Esophagus muscularis mucosa (tissue), 4 donors: ENCODE results near the gene TMEM126A.

Experiments
- EP300 ChIP-seq: sonication (generic); formaldehyde crosslinking; IDR thresholded peaks from one replicate; pipeline ENCODE4 v1.6.1; 2017; ENCODE audit warnings: antibody characterized with exemption
- POLR2A ChIP-seq: fragments of 450-650 bp; IDR thresholded peaks from one replicate; pipeline ENCODE4 v1.6.1; 2017; ENCODE audit warnings: antibody characterized with exemption, moderate library complexity, mild to moderate bottlenecking, low read depth
- POLR2AphosphoS5 ChIP-seq, 2 donors: sonication (generic); formaldehyde crosslinking; IDR thresholded peaks; one replicate each; pipeline ENCODE4 v1.6.1; 2017; ENCODE audit warnings: antibody characterized with exemption in 2 of 2
- TF ChIP-seq, protein P1 (sequence below), 3 experiments: fragments of 200-600 bp in 2 of 3; fragments of 450-650 bp in 1 of 3; sonication (generic) in 2 of 3; IDR thresholded peaks; one replicate each; pipeline ENCODE4 v1.5.1; 2017 to 2019; ENCODE audit warnings: antibody characterized with exemption in 3 of 3, mild to moderate bottlenecking in 2 of 3, moderate library complexity in 1 of 3

DNA sequence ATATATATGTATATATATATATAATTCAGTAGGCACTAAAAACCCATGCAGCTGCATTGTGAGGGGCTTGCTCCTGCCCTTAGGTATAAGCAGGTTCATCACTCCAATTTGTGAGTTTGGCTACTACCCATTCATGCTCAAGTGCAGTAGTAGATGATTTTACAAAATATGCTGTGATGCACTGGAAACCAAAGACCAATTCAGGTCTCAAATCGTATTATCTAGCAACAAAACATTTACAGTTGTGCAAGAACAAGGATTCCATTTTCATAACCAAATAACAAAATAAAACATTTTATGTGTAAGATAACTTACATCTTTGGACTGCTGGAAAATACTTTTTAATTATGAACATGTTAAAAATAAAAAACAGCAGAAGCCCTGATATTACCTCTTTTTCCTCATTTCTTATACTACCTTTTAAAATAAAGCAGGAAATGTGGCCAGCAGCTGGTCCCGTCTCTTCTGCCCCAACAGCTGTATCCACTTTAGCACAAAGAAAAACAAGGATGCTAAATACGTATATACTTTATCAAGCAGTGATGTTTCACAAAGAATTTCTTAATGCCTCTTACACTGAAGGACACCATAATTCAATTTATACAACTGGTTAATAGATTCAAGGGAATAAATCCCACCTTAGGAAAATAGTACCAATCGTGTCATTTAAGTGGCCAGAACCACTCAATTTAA lies 14.4 kb downstream of the TMEM126A start:
- TF ChIP-seq POLR2AphosphoS5 (IDR thresholded peaks at IDR 0.05) (no peak), POLR2A (no peak), EP300 (no peak)
- TF ChIP-seq, protein P1, sequence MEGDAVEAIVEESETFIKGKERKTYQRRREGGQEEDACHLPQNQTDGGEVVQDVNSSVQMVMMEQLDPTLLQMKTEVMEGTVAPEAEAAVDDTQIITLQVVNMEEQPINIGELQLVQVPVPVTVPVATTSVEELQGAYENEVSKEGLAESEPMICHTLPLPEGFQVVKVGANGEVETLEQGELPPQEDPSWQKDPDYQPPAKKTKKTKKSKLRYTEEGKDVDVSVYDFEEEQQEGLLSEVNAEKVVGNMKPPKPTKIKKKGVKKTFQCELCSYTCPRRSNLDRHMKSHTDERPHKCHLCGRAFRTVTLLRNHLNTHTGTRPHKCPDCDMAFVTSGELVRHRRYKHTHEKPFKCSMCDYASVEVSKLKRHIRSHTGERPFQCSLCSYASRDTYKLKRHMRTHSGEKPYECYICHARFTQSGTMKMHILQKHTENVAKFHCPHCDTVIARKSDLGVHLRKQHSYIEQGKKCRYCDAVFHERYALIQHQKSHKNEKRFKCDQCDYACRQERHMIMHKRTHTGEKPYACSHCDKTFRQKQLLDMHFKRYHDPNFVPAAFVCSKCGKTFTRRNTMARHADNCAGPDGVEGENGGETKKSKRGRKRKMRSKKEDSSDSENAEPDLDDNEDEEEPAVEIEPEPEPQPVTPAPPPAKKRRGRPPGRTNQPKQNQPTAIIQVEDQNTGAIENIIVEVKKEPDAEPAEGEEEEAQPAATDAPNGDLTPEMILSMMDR (IDR thresholded peaks at IDR 0.05) = no peak
